ENCODE data around the gene SPRR1B.

DNA sequence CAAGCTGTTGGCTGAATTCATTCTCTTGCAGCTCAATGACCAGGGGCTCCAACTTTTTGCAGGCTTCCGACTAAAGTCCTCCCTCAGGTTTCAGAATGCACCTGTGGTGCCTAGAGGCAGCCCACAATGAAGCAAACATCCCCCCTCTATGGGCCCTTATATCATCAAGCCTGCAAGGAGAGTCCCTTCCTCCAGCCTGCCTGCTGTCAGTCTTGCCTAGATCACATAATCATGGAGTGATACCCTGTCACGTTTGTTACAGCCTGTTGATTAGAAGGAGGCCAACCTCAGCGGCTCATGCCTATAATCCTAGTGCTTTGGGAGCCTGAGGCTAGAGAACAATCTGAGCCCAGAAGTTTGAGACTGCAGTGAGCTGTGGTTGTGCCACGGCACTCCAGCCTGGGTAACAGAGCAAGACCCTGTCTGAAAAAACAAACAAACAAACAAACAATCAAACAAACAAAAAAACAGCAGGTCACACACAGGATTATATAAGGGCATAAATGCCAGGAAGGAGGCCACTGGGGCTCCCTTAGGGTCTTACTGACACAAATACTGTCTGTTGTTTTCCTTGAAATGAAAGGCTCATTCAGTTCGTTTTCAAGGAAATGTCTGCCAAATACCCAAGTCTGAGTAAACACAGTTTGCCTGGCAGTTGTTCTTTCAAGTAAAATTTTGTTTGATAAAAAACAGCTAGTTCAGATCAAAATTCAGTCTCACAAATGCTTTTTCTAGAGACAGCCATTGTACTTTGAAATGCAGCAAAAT is 34.2 kb upstream of the SPRR1B start:
- TF ChIP-seq POLR2AphosphoS5 (IDR thresholded peaks at IDR 0.05; ENCODE audit: low read depth, low read length) = no peak
- TF ChIP-seq POLR2A (IDR thresholded peaks at IDR 0.05; ENCODE audit: low read depth, low read length) = no peak
- no peak for TF ChIP-seq TAF1 (IDR thresholded peaks at IDR 0.05; ENCODE audit: borderline replicate concordance, low read depth, low read length)
